PFSK-1 (cell line): Measurements from ENCODE around the gene LSS.
A peak's percentile ranks its signal among the peaks of the same experiment; 100 is the strongest.

Experiments used
- FOXP2 ChIP-seq: optimal IDR thresholded peaks from 2 replicates; pipeline ENCODE3; 2011; ENCODE audit warnings: borderline replicate concordance, control low read depth, inconsistent platforms; ENCODE audit not compliant: insufficient read depth; ENCODE audit errors: extremely low read length, extremely low read depth
- POLR2AphosphoS5 ChIP-seq: IDR thresholded peaks from 2 replicates; pipeline ENCODE4 v1.6.1; 2012; ENCODE audit warnings: low read depth, mild to moderate bottlenecking, control low read depth, low read length, moderate library complexity
- SIN3A ChIP-seq: IDR thresholded peaks from 2 replicates; pipeline ENCODE4 v1.6.1; 2012; ENCODE audit warnings: mild to moderate bottlenecking, low read length, moderate library complexity, borderline replicate concordance; ENCODE audit not compliant: insufficient read depth
- TAF1 ChIP-seq: IDR thresholded peaks from 2 replicates; pipeline ENCODE4 v1.6.1; 2012; ENCODE audit warnings: low read length, control low read depth, borderline replicate concordance; ENCODE audit not compliant: insufficient read depth
- TF ChIP-seq, protein P1 (sequence below), 2 experiments: IDR thresholded peaks; 2 replicates each; pipeline versions ENCODE4 v1.6.1 to v1.8.0; 2011 to 2012; ENCODE audit warnings: low read depth in 2 of 2, low read length in 2 of 2, control low read depth in 1 of 2, inconsistent platforms in 1 of 2, mild to moderate bottlenecking in 1 of 2, moderate library complexity in 1 of 2; ENCODE audit not compliant: insufficient read depth in 1 of 2

The LSS gene

DNA sequence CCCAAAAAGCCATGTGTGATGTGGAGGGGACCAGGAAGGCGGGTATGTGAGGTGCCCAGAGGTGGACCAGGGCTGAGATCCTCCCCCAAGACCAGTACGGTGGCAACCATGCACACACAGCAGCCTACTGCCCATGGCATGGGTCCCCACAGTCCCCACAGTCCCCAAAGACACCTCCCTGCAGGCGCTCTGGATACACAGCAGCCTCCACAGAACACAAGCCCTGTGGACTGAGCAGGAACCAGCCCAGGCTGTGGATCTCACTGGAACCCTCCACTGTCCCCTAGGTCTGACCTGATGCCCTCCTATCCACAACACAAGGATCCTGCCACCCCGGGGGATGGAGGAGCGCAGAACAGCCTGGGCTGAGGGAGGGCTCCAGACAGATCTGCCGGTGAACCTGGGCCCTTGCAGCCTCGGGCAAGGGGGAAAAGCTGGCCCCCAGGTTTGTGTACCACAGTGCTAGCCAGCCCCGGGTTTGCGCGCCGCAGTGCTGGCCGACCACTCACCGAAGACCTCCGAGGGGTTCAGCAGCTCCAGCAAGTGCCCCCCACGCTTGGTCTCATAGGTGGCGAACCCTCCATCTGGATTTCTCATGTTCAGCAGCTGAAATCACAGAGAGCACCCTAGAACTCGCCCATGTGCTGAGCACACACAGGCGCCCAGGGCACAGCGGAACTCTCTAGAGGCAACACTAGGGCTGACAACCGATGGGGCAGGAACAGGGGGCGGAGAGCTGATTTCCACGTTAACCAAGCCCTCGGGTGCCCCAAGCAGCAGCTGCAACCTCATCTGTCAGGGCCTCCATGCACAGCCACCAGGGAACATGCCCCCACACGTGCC, 22.2 kb downstream of the LSS start:
- no peak for TF ChIP-seq FOXP2

DNA sequence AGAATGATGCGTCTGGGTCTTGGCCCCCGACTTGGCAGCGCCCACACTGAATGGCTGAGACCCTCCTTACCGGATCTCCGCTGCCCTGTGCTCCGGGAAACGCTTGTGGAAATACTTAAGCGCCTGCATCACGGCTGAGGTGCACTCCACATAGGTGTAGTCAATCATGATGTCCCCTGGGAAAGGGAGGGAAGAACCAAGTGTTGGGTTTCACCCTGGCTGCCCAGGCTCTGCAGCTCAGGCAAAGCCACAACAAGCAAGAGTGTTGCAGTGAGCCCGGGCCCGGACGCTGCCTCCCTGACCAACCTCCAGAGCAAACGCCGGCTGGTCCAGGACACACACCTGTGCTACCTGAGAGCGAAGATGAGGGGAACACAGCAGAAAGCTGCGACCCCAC, 22.8 kb downstream of the LSS start:
- TF ChIP-seq SIN3A (no peak), FOXP2 (no peak), TAF1 (no peak), POLR2AphosphoS5 (no peak)
- TF ChIP-seq, protein P1, sequence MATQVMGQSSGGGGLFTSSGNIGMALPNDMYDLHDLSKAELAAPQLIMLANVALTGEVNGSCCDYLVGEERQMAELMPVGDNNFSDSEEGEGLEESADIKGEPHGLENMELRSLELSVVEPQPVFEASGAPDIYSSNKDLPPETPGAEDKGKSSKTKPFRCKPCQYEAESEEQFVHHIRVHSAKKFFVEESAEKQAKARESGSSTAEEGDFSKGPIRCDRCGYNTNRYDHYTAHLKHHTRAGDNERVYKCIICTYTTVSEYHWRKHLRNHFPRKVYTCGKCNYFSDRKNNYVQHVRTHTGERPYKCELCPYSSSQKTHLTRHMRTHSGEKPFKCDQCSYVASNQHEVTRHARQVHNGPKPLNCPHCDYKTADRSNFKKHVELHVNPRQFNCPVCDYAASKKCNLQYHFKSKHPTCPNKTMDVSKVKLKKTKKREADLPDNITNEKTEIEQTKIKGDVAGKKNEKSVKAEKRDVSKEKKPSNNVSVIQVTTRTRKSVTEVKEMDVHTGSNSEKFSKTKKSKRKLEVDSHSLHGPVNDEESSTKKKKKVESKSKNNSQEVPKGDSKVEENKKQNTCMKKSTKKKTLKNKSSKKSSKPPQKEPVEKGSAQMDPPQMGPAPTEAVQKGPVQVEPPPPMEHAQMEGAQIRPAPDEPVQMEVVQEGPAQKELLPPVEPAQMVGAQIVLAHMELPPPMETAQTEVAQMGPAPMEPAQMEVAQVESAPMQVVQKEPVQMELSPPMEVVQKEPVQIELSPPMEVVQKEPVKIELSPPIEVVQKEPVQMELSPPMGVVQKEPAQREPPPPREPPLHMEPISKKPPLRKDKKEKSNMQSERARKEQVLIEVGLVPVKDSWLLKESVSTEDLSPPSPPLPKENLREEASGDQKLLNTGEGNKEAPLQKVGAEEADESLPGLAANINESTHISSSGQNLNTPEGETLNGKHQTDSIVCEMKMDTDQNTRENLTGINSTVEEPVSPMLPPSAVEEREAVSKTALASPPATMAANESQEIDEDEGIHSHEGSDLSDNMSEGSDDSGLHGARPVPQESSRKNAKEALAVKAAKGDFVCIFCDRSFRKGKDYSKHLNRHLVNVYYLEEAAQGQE (IDR thresholded peaks at IDR 0.05; ENCODE audit: insufficient read depth in 1 of 2, low read depth in 2 of 2, low read length in 2 of 2): no peak

DNA sequence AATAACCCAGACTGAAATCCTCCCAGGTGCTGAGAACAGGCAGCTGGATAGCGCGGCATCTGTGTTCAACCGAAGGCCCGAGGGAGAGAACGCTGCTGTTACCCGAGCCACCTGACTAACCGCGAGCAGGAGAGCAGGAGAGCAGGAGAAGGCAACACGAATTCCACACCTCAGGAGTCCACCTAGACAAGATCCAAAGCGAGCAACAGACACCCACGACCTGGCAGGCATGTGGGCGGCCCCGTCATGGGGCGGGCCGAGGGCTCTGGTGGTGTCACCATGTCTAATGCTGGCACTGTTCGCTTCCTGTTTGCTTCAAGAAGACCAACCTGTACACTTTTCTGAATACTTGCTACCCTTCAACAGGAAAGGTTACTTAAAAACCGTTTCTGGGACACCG, 23.4 kb downstream of the LSS start:
- TF ChIP-seq SIN3A: no peak
- no peak for TF ChIP-seq TAF1
- no peak for TF ChIP-seq FOXP2
- no peak for TF ChIP-seq POLR2AphosphoS5
- TF ChIP-seq, protein P1 (IDR thresholded peaks at IDR 0.05; ENCODE audit: insufficient read depth in 1 of 2, low read depth in 2 of 2, low read length in 2 of 2): no peak

DNA sequence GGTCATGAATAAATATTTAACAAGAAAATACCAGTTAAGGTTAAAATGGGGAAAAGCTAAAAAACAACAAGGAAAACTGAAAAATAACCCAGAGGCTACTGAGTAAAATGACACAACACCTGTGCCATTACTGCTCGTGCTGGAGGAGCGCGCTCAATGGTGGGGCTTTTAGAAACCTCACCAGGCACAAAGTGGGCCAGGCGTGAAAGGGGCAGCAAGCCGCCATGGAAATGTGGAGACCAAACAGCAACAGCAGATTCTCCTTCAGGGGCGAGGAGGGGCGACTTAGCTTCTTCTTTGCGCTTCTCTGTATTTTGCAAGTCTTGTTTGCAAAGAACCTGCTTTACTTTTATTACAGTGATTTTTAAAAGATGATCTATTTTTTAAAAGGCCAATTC, 25.4 kb downstream of the LSS start:
- TF ChIP-seq, protein P1 (IDR thresholded peaks at IDR 0.05; ENCODE audit: insufficient read depth in 1 of 2, low read depth in 2 of 2, low read length in 2 of 2): no peak
- TF ChIP-seq FOXP2 (no peak), POLR2AphosphoS5 (no peak), SIN3A (no peak), TAF1 (no peak)

DNA sequence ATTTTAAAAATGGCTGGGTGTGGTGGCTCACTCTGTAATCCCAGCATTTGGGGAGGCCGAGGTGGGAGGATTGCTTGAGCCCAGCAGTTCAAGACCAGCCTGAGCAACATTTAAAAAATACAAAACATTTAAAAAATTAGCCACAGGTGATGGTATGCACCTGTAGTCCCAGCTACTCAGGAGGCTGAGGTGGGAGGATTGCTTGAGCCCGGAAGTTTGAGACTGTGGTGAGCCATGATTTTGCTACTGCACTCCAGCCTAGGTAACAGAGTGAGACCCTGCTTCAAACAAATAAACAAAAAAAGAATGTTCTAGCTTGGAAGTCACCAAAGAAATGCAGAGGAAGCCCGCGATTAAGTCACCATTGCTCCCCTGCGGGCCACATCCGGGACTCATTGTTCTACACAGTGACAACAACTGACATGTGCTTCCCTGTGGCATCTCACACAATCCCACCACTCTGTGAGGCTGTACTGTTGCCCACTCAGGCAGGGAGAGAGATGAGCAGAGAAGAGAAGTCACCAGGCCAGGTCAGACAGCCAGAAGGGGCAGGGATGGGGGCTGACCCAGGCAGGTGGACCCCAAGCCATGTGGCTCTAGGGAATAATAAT, 25.9 kb downstream of the LSS start:
- TF ChIP-seq SIN3A (0 out of 2 replicates have a peak, but pooled peaks have one; percentile 25), POLR2AphosphoS5 (no peak)
